ENCODE data around the gene DYRK3.

GRCh38 chr1:206588492-206588891, 46.8 kb upstream of the DYRK3 start:
- TF ChIP-seq, protein P1, sequence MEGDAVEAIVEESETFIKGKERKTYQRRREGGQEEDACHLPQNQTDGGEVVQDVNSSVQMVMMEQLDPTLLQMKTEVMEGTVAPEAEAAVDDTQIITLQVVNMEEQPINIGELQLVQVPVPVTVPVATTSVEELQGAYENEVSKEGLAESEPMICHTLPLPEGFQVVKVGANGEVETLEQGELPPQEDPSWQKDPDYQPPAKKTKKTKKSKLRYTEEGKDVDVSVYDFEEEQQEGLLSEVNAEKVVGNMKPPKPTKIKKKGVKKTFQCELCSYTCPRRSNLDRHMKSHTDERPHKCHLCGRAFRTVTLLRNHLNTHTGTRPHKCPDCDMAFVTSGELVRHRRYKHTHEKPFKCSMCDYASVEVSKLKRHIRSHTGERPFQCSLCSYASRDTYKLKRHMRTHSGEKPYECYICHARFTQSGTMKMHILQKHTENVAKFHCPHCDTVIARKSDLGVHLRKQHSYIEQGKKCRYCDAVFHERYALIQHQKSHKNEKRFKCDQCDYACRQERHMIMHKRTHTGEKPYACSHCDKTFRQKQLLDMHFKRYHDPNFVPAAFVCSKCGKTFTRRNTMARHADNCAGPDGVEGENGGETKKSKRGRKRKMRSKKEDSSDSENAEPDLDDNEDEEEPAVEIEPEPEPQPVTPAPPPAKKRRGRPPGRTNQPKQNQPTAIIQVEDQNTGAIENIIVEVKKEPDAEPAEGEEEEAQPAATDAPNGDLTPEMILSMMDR (IDR thresholded peaks at IDR 0.05; ENCODE audit: low read depth, low read length, poor library complexity, severe bottlenecking): no peak
- no peak for TF ChIP-seq EZH2phosphoT487 (IDR thresholded peaks at IDR 0.05; ENCODE audit: borderline replicate concordance, low read length)
